GM12891 (cell line): ENCODE data around the gene PNRC1.

ENCODE experiments used
- POLR2A ChIP-seq: IDR thresholded peaks from 2 replicates; pipeline ENCODE4 v1.6.1; 2011; ENCODE audit warnings: low read depth, low read length, control low read depth
- POLR2AphosphoS5 ChIP-seq: IDR thresholded peaks from 2 replicates; pipeline ENCODE4 v1.6.1; 2011; ENCODE audit warnings: low read depth, low read length, control low read depth
- POU2F2 ChIP-seq: IDR thresholded peaks from 2 replicates; pipeline ENCODE4 v1.6.1; 2011; ENCODE audit warnings: low read depth, mild to moderate bottlenecking, control low read depth, low read length, moderate library complexity
- SPI1 ChIP-seq: IDR thresholded peaks from 2 replicates; pipeline ENCODE4 v1.6.1; 2011; ENCODE audit warnings: low read depth, low read length, control low read depth
- TAF1 ChIP-seq: IDR thresholded peaks from 2 replicates; pipeline ENCODE4 v1.6.1; 2011; ENCODE audit warnings: low read depth, low read length, control low read depth

DNA sequence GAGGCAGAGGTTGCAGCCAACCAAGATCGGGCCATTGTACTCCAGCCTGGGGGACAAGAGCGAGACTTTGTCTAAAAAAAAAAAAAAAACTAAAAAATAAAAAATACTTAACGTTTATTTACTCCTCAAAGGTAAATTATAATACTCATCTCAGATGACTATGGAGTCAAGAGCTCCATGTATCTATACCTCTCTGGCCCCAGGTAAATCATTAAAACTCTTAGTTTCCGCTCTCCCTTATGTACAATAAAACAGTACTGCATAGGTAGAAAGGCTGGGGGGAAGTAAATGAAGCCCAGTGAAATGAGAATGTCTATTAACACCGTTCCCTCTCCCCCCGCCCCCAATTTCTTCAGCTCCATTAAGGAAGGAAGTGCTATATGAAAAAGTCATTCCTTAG, 36.2 kb downstream of the PNRC1 start:
- no peak for TF ChIP-seq TAF1
- no peak for TF ChIP-seq SPI1
- no peak for TF ChIP-seq POLR2AphosphoS5
- TF ChIP-seq POLR2A: no peak
- no peak for TF ChIP-seq POU2F2
